Kidney capillary endothelial cell (primary cell): ENCODE data around the gene RPL10.

Experiments used
- DNase-seq: peaks from one replicate; pipeline ENCODE4 v3.0.0-alpha.2; 2018; ENCODE audit warnings: low spot score

The RPL10 gene

GRCh38 chrX:154401045-154401799 lies 3.0 kb downstream of the RPL10 start:
- no peak for DNase-seq

GRCh38 chrX:154401918-154402621 lies 3.9 kb downstream of the RPL10 start:
- no peak for DNase-seq

- no peak for DNase-seq
Measured at GRCh38 chrX:154402622-154403127, 4.5 kb downstream of the RPL10 start.

- no peak for DNase-seq
Measured at GRCh38 chrX:154403192-154403591, 5.0 kb downstream of the RPL10 start.

- no peak for DNase-seq
Measured at GRCh38 chrX:154403858-154404257, 5.7 kb downstream of the RPL10 start.

GRCh38 chrX:154404625-154405192 lies 6.5 kb downstream of the RPL10 start:
- no peak for DNase-seq

GRCh38 chrX:154408659-154409221 lies 10.6 kb downstream of the RPL10 start:
- DNase-seq = no peak

- DNase-seq = peak; percentile 78
Measured at GRCh38 chrX:154409222-154409871, 11.2 kb downstream of the RPL10 start, which contains the start of gene DNASE1L1. DNASE1L1 (minus strand) TSS chrX:154409254; CDS start chrX:154405568, 3,686 bp downstream.

GRCh38 chrX:154411981-154412340 lies 13.8 kb downstream of the RPL10 start:
- no peak for DNase-seq

- no peak for DNase-seq
Measured at GRCh38 chrX:154412468-154412867, 14.3 kb downstream of the RPL10 start.

GRCh38 chrX:154413142-154413541 lies 15.0 kb downstream of the RPL10 start:
- no peak for DNase-seq

GRCh38 chrX:154417157-154417556 lies 19.0 kb downstream of the RPL10 start:
- no peak for DNase-seq

- no peak for DNase-seq
Measured at GRCh38 chrX:154419189-154419588, 21.0 kb downstream of the RPL10 start.

GRCh38 chrX:154419688-154420401 lies 21.7 kb downstream of the RPL10 start:
- DNase-seq = no peak

- DNase-seq = no peak
Measured at GRCh38 chrX:154420402-154420756, 22.2 kb downstream of the RPL10 start.

- no peak for DNase-seq
Measured at GRCh38 chrX:154426916-154427770, 29.0 kb downstream of the RPL10 start.

- DNase-seq = peak; percentile 71
Measured at GRCh38 chrX:154428176-154429171, 30.3 kb downstream of the RPL10 start, which contains the start of gene ATP6AP1. ATP6AP1 (plus strand) TSS chrX:154428677; CDS start chrX:154428693, 16 bp downstream.

- no peak for DNase-seq
Measured at GRCh38 chrX:154429711-154430110, 31.5 kb downstream of the RPL10 start.

GRCh38 chrX:154430479-154430878 lies 32.3 kb downstream of the RPL10 start:
- DNase-seq = no peak
